Colonic mucosa (tissue), 4 donors: Measurements from ENCODE around the gene PTPRA. TPM values are rescaled to one million over a fixed set of nuclear protein-coding genes. Genes with fewer than 3 reads are reported as not detected.
"Not testable (repeated sequence)": the region's sequence is repeated elsewhere in the genome, so short reads cannot be mapped to it uniquely, and the experiment has no call there.

Source experiments
- DNase-seq: peaks from one replicate; pipeline ENCODE4 v3.0.0-alpha.2; 2020
- H3K27ac ChIP-seq: fragments of 200-600 bp; one replicate; pipeline ENCODE4 v1.8.0; 2021
- H3K27me3 ChIP-seq: fragments of 200-600 bp; one replicate; pipeline ENCODE4 v1.8.0; 2021
- H3K36me3 ChIP-seq: fragments of 200-600 bp; one replicate; pipeline ENCODE4 v1.8.0; 2021
- H3K4me1 ChIP-seq: fragments of 200-600 bp; one replicate; pipeline ENCODE4 v1.8.0; 2021; ENCODE audit warnings: mild to moderate bottlenecking
- H3K4me3 ChIP-seq: fragments of 200-600 bp; one replicate; pipeline ENCODE4 v1.8.0; 2021
- H3K9ac ChIP-seq, 2 donors: one replicate each; pipeline ENCODE4 v1.7.0; 2013; ENCODE audit warnings: control low read depth in 2 of 2, low read depth in 2 of 2, low read length in 2 of 2
- H3K9me3 ChIP-seq: fragments of 200-600 bp; one replicate; pipeline ENCODE4 v1.8.0; 2021
- intact Hi-C: fragments of 100-400 bp; cut with DNase I; formaldehyde crosslinking; loops from one replicate; pipeline ENCODE4 v1.14.1; 2022
- total RNA-seq, 2 donors: library from RNA; stranded (reverse); fragmentation: NEBNext Ultra II Directional in 1 of 2; extraction: Animal tissue kit (Norgen Biotek cat#: 25700) in 1 of 2; gene quantifications; one replicate each; pipeline ENCODE4 v1.2.1, GENCODE V29; 2021
- TF ChIP-seq, protein P1 (sequence below): fragments of 200-600 bp; IDR thresholded peaks from one replicate; pipeline ENCODE4 v1.8.0; 2022; ENCODE audit warnings: antibody characterized with exemption, mild to moderate bottlenecking
- donor health status: healthy.
- donor health status: DM: no; HTN: no; CAD: no.
- donor health status: DM: no; HTN: no; CAD: no.

Gene PTPRA
- total RNA-seq, 2 donors from 2014 or later, result 30.3 to 55.2 TPM

DNA sequence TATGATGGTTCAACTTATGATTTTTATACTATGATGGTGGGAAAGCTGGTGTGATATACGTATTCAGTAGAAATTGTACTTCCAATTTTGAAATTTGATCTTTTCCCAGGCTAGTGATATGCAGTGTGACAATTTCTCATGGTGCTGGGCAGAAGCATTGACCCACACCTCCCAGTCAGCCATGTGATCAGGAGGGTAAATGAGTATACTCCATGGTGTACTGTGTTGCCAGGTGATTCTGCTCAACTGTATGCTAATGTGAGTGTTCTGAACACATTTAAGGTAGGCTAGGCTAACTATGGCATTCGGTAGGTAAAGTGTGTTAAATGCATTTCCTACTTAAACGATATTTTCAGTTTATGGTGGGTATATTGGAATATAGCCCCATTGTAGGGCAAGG is 19.1 kb downstream of the PTPRA start:
- no peaks in the 10 kb centered on the region for H3K27me3 ChIP-seq
- intact Hi-C loops, result no loop called here
- H3K4me3 ChIP-seq, result no peak overlapping the region
- no peak for DNase-seq
- H3K27ac ChIP-seq, result no peak overlapping the region
- H3K4me1 ChIP-seq, result no peaks in the 10 kb centered on the region
- TF ChIP-seq, protein P1, sequence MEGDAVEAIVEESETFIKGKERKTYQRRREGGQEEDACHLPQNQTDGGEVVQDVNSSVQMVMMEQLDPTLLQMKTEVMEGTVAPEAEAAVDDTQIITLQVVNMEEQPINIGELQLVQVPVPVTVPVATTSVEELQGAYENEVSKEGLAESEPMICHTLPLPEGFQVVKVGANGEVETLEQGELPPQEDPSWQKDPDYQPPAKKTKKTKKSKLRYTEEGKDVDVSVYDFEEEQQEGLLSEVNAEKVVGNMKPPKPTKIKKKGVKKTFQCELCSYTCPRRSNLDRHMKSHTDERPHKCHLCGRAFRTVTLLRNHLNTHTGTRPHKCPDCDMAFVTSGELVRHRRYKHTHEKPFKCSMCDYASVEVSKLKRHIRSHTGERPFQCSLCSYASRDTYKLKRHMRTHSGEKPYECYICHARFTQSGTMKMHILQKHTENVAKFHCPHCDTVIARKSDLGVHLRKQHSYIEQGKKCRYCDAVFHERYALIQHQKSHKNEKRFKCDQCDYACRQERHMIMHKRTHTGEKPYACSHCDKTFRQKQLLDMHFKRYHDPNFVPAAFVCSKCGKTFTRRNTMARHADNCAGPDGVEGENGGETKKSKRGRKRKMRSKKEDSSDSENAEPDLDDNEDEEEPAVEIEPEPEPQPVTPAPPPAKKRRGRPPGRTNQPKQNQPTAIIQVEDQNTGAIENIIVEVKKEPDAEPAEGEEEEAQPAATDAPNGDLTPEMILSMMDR, result no peak
- H3K9ac ChIP-seq, result no peak overlapping the region
- no peaks in the 10 kb centered on the region for H3K36me3 ChIP-seq
- no peaks in the 10 kb centered on the region for H3K9me3 ChIP-seq

DNA sequence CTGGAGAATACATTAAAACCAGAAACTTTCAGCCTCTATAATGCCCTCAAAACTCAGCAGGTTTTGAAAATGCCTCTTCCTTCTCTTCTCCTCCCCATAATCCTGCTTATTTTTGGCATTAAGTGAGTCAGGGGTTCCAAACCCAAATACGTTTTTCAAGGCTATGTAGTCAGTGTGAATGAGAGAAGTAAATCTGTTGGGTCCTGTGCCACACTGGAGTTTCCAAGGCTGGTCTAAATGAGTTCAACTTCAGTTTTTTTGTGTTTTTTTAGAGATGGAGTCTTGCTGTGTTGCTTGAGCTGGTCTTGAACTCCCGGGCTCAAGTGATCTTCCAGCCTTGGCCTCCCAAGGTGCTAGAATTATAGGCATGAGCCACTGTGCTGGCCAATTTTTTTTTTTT is 20.9 kb downstream of the PTPRA start:
- Histone ChIP-seq H3K4me1 (no peaks in the 10 kb centered on the region), H3K4me3 (no peak overlapping the region), H3K27me3 (no peaks in the 10 kb centered on the region), H3K9me3 (no peaks in the 10 kb centered on the region), H3K36me3 (no peaks in the 10 kb centered on the region), H3K9ac (no peak overlapping the region), H3K27ac (no peak overlapping the region)
- TF ChIP-seq, protein P1, result no peak
- intact Hi-C loops, result no loop called here
- no peak for DNase-seq

DNA sequence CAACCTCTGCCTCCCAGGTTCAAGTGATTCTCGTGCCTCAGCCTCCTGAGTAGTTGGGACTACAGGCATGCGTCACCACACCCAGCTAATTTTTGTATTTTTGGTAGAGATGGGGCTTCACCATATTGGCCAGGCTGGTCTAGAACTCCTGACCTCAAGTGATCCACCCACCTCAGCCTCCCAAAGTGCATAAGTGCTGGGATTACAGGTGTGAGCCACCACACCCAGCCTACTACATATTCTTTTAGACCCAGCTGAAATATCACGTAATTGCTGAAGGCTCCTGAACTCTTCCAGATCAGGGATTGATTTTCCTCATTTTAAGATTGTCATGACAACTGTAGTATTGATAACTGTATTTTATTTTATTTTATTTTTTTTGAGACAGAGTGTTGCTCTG is 21.9 kb downstream of the PTPRA start:
- H3K9ac ChIP-seq, H3K4me3 ChIP-seq, H3K9me3 ChIP-seq, H3K27me3 ChIP-seq, DNase-seq, H3K4me1 ChIP-seq, H3K36me3 ChIP-seq, intact Hi-C loops, H3K27ac ChIP-seq: not testable (repeated sequence)

DNA sequence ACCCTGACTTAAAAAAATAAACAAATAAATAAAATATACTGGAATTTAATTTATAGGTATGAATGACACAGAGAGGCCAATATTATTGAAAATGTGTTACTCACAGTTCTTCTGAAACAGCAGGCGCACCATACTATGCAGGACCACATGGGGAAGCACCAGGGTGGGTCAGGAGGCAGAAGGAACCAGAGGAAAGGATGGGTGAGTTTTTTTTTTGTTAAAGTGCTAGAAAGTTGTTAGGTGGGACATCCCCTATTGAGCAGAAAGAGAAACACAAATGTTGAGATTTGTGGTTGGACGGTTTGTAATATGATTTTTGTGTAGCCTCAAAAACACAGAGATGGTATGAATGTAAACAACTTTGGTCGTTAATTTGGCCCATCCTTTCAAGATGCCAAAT is 26.0 kb downstream of the PTPRA start:
- no peaks in the 10 kb centered on the region for H3K27me3 ChIP-seq
- intact Hi-C loops, result no loop called here
- DNase-seq, result no peak
- H3K4me1 ChIP-seq, result no peaks in the 10 kb centered on the region
- no peaks in the 10 kb centered on the region for H3K9me3 ChIP-seq
- no peak overlapping the region for H3K4me3 ChIP-seq
- H3K27ac ChIP-seq, result no peak overlapping the region
- no peaks in the 10 kb centered on the region for H3K36me3 ChIP-seq
- H3K9ac ChIP-seq, result no peak overlapping the region
- TF ChIP-seq, protein P1, result no peak

DNA sequence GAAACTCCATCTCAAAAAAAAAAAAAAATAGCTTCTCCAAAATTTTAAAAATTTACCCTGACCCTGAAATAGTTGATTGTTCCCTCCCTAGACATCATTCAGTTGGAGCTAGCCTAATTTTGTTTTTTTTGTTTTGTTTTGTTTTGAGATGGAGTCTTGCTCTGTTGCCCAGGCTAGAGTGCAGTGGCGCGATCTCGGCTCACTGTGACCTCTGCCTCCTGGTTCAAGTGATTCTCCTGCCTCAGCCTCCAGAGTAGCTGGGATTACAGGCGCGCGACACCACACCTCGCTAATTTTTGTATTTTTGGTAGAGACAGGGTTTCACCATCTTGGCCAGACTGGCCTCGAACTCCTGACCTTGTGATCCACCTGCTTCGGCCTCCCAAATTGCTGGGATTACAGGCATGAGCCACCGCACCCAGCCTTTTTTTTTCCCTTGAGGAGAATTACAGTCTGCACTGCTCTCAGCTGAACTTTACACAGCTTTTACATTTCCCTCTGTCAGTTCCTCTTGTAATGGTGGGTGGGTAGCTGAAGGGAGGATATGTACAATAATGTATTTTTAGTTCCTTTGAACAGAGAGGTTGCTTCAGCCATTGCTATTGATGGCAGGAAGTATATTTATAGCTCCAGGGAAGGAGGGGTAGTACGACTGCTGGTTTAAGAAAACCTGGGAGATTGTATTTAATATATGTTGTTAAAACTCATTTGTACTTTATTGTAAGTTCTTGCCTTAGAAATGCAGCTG is 27.7 kb downstream of the PTPRA start:
- intact Hi-C loops, result no loop called here
- Histone ChIP-seq H3K27ac (no peak overlapping the region), H3K4me3 (no peak overlapping the region), H3K4me1 (no peaks in the 10 kb centered on the region), H3K9ac (no peak overlapping the region), H3K36me3 (no peaks in the 10 kb centered on the region), H3K9me3 (no peaks in the 10 kb centered on the region), H3K27me3 (no peaks in the 10 kb centered on the region)
- DNase-seq, result no peak
- TF ChIP-seq, protein P1, result no peak

DNA sequence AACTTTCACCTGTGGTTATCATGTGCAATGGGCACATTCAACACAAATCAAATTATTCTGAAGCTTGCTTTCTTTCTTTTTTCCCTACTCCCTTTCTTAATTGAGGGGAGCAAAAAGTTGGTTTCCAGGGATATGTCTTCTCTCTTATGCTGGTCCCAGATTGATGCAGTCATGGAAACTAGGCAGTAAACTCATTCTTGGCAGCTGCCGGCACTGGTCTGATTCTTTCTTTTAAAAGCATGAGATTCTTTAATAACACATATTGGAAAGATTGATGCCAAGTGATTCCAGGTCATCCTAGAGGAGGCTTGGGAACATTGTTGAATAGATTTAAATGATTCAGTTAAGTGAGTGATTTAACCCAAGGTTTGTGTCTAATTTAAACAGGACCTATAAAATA is 29.0 kb downstream of the PTPRA start:
- no peaks in the 10 kb centered on the region for H3K36me3 ChIP-seq
- no peak overlapping the region for H3K9ac ChIP-seq
- H3K4me1 ChIP-seq, result no peaks in the 10 kb centered on the region
- no peaks in the 10 kb centered on the region for H3K27me3 ChIP-seq
- no peak overlapping the region for H3K4me3 ChIP-seq
- no peak overlapping the region for H3K27ac ChIP-seq
- no peak for DNase-seq
- TF ChIP-seq, protein P1, result no peak
- H3K9me3 ChIP-seq, result no peaks in the 10 kb centered on the region
- intact Hi-C loops, result no loop called here
